Left colon (tissue), 2 donors: Measurements from ENCODE around the gene CFAP65. TPM values are rescaled to one million over a fixed set of nuclear protein-coding genes. Genes with fewer than 3 reads are reported as not detected.

Source experiments
- ATAC-seq: fragments of 200-7000 bp; cut with Tn5 transposase; one replicate; pipeline ENCODE4 v1.9.1; 2020; ENCODE audit warnings: mild to moderate bottlenecking, moderate library complexity
- DNase-seq, 2 donors: peaks; one replicate each; pipeline ENCODE4 v3.0.0-alpha.2; 2020
- intact Hi-C, 2 donors: fragments of 100-400 bp; cut with DNase I in 1 of 2; cut with micrococcal nuclease in 1 of 2; formaldehyde crosslinking; loops; one replicate each; pipeline versions ENCODE4 v1.11.2 to v1.14.0; 2022; cut with DNase I, micrococcal nuclease
- long read RNA-seq: library from polyadenylated mRNA; unstranded; transcript quantifications from one replicate; pipeline ENCODE4 v2.0.0, GENCODE V29; 2021
- total RNA-seq, 2 donors: library from RNA; stranded (reverse); fragmentation: NEBNext Ultra II Directional; extraction: Animal tissue kit (Norgen Biotek cat#: 25700); gene quantifications; one replicate each; pipeline ENCODE4 v1.2.1, GENCODE V29; 2021
- donor health status: DM: no; HTN: no; CAD: no.
- donor health status: DM: yes; HTN: yes; CAD: no.

The CFAP65 gene
- under 1 TPM; 0.39 to 0.76 TPM for total RNA-seq
- long read RNA-seq = 0 reads

DNA sequence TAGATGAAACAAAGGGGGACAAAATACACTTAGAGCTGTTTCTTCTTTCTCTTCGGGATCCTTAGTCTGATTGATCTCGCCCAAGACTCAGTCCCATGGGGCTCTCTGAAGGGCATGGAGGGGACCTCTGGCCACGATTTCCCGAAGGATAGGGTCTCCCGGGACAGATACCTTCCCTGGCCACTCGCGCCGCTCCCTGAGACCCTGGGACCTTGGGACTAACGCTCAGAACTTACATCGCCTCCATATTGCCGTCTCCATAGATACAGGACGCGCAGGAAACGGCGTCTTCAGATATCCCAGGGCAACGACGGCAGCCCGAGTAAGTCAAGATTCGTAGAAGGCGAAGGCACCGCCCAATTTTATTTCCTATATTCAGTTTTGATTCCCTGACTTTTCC, at the start of gene CFAP65:
CFAP65 (minus strand) TSS at position 265 of the 400 bp plus-strand sequence. CDS start 2,468 bp downstream, outside the sequence.
- intact Hi-C loops = no loop called here
- ATAC-seq (peak; percentile 76), DNase-seq (peak; percentile 47 to 62)

- intact Hi-C loops = no loop called here
- ATAC-seq (peak; percentile 67), DNase-seq (no peak)
Observed at GRCh38 chr2:219090436-219091299, 49.4 kb upstream of the CFAP65 start.

DNA sequence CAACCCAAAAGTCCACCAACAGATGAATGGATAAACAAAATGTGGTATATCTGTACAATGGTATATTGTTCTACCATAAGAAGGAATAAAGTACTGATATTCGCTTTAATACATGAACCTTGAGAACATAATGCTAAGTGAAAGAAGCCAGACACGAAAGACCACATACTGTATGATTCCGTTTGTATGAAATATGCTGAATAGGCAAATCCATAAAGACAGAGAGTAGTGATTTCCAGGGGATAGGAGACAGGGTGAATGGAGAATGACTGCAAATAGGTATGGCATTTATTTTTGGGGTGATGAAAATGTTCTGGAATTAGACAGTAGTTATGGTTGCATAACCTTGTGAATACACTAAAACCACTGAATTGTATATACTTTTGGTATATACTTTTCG, 48.0 kb upstream of the CFAP65 start:
- ATAC-seq (no peak), DNase-seq (no peak)
- intact Hi-C loops = no loop called here

GRCh38 chr2:219087848-219088247, 46.5 kb upstream of the CFAP65 start:
- intact Hi-C loops = no loop called here
- no peak for ATAC-seq
- DNase-seq = no peak

- intact Hi-C loops = no loop called here
- ATAC-seq (no peak), DNase-seq (no peak)
Observed at GRCh38 chr2:219087361-219087760, 46.0 kb upstream of the CFAP65 start.

- ATAC-seq (no peak), DNase-seq (no peak)
- intact Hi-C loops = no loop called here
Observed at GRCh38 chr2:219086196-219086595, 44.9 kb upstream of the CFAP65 start.

DNA sequence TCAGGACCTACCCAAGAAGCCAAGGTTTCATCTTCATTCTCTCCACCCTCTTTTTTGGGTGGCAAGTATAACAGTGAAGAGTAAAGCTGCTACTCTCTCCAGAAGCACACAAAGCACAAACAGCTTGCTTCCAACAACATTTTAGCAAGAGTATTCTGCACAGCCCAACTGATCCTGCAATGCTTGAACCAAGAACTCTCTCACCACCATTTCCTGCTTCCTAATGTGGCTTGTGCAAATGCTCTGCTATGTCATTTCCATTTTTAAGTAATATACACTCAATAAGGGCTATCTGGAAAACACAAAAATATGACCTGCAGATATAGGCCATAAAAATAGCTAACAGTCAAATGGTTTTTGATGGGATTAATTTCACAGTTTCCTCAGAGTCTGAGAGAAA, 43.5 kb upstream of the CFAP65 start:
- intact Hi-C loops = no loop called here
- no peak for DNase-seq
- ATAC-seq = no peak

- peak; percentile 55 for ATAC-seq
- intact Hi-C loops = no loop called here
- peak; percentile 66 to 74 for DNase-seq
Observed at GRCh38 chr2:219082332-219082958, 41.1 kb upstream of the CFAP65 start.

DNA sequence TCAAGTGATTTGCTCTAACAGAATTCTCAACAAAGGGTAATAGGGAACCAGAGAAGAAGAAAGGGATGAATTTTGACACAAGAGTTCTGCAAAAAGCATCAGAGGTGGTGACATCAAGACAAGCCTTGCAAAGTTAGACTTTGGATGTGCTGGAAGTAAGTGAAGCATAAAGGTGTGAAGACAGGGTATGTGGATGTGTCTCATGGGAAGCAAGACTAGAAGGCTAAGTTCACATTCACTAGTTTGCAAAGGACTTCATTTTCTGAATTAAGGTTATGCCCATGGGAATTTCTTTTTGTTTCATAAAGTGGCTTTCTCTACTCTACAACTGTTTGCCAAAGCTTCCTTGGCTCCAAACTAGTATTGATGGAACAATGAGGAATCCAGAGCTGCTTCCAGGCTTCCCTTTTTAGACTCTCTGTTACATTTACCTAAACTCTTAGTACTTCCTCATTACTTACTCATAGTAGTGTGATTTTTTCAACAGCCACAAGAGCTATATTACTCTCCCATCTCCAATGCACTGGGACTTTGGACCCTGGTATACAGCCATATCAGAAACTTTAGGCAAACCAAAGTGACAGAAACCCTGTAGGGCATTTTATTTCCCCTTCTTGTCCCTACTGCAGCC, 40.5 kb upstream of the CFAP65 start:
- intact Hi-C loops = no loop called here
- DNase-seq = peak; percentile 31 to 48

GRCh38 chr2:219081096-219081495, 39.8 kb upstream of the CFAP65 start:
- peak in 1 of 2 donors; percentile 46 for DNase-seq
- ATAC-seq = no peak
- intact Hi-C loops = no loop called here

More for the DNA sequence above, 40.5 kb upstream of the CFAP65 start:
- peak; percentile 81 for ATAC-seq

DNA sequence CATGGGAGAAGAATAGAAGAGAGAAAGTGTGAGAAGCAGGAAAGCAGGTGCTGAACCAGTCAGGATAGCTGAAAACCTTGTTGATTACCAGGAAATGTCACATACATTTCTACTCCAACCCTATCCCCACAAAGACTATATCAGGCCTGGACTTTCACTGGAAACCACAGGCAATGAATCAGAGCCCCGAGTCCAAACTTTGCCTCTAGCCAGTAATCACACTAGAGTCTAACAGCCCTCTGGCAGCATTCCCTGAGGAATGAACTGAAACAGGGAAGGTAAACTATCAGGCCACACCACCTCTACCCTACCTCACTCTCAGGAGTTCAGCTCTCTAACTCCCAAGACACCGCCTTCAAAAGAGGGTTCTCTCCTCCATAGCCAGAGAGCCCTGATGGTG, 38.1 kb upstream of the CFAP65 start:
- intact Hi-C loops = no loop called here
- ATAC-seq = peak; percentile 72
- DNase-seq = peak; percentile 61 to 80

DNA sequence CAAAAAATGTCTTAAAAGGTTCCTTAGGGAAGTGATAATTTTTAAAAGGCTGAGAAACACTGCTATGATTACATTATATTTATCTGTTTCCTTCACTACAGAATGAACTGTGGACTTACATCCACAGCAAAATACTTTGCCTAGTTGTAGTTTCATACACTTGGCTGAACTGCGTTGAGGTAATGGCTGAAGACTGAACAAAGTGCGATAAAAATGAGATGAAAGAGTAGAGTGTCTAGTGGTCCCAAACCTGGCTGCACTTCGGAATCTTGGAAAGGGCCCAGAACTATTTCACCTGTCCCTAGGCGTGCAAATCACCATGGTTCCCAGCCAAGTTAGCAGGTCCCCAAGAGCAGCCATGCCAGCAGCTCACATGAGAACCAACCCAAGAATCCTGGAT, 37.6 kb upstream of the CFAP65 start:
- DNase-seq (no peak), ATAC-seq (peak; percentile 34)
- intact Hi-C loops = no loop called here

DNA sequence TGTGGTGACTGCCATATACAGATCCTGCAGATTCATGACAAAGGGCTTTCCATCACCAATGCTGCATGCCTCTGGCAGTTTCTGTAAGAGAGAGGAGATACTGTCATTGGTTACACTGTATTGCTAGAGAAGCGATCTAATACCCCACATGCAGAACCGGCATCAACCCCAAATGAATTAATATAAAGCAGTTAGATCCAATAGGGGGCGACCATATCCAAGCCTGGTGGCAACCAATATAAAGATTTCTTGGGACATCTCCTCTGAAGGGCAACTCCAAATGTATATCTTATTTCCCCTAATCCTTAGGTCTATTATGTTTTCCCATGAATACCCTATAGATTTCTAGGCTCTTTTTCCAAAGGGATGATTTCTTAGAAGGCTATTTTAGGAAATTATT, 36.8 kb upstream of the CFAP65 start:
- intact Hi-C loops = no loop called here
- ATAC-seq = no peak
- no peak for DNase-seq

DNA sequence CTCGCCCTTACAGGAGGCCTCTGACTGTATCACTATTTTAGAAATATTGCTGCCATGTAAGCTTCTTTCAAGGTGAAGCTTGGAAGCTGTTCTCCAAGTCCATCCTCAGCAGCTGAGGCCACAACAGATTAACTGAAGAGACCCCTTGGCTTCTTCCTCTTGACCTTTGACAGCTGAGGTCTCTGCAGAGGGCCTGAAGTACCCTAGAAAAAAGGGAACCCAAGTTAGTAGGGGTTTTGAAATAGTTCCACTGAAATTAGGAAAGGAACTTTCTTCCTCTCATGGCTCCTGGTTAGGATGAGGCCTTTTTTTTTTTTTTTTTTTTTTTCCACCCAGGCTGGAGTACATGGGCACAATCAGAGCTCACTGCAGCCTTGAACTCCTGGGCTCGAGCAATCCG, 34.9 kb upstream of the CFAP65 start:
- ATAC-seq (no peak), DNase-seq (no peak)
- intact Hi-C loops = no loop called here

DNA sequence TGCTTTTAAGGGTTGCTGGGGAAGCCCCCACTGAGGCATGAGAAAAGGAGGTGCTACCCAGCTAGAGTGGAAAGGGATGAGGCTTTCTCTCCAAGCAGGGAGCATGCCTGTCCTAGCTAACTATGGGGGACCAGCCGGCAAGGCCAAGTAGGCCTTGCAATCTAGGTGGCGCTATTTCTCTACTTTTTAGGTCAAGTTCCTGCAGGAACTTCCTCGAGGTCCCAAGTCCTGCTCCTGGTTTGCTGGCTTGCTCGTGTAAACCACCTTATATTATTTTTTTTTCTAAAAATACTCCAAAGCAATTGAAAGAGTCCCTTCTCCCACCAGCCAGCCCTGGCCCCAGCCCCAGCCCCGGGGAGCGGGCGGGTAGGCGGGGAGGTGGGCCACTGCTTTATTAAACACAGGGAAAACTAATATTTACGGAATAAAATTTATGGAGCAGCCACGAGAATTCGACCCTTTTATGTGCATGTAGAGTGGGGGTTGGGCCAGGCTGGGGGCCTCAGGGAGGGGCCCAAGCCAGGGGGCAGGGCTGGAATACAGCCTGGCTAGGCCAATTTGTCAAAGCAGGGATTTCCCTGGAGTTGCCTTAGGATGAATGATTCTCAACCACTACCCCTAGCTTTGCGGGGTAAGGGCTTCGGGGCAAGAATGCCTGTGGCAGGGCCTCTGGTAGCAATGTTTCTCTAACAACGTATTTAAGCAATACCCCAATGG, 32.3 kb upstream of the CFAP65 start:
- intact Hi-C loops = no loop called here
- peak; percentile 59 for ATAC-seq
- DNase-seq = peak; percentile 59 to 70

DNA sequence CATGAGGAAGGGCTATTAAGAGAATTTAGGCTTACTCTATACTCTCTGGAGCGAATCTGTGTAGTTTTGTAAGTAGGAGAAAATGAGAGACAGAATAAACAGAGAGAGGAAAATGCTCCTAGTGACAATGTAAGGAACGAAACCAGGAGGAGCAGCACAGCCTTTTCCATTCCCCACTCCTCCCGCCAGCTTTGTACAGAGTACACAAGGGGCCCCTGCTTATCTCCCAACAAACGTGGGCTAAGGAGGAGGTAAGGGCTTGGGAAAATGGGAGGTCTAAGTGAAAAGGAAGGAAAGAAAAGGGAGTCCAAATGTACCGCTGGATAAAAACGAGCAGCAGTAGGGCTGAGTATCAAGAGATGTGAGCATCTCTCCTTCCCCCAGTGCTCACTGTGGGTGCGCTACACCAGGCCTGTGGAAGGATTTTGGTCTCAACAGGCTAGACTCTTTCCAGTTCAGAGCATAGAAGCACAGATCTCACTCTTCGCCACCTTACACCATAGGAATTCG, 31.5 kb upstream of the CFAP65 start:
- intact Hi-C loops = no loop called here
- no peak for ATAC-seq
- no peak for DNase-seq

DNA sequence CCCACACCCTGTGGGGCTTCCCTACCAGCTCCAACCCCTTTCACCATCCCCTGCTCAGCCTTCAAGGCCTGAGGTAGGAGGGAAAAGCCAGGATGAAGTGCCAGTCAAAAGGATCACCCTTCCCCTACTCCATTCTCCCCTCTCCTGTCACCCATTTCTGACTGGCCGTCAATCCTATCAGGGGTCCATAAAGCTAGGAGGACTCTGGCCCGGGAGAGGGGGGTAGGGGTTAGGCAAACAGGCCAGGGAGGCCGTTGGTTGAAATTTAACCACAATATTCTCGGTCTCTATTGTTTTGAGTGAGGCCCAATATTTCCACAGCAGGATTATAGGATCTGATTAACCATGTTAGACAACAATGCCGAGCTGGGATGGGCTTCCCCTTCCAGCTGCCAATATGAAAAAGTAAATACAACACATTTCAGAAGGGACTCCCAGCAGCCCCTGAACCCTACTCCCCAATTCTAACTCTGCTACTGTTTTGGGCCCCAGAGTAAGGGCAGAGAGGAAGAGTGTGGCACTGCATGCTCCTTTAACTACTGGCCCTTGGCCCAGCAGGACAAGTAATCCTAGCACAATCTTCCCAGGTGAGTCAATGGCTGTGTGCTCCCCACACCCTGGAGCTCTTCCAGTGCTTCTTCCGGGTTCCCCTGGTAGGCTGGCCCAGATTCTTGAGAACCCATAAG, 30.0 kb upstream of the CFAP65 start:
- ATAC-seq = peak; percentile 82
- peak; percentile 59 to 70 for DNase-seq
- intact Hi-C loops = no loop called here

- DNase-seq (no peak), ATAC-seq (no peak)
- intact Hi-C loops = no loop called here
Observed at GRCh38 chr2:219065484-219065883, 24.2 kb upstream of the CFAP65 start.
